Measurements from ENCODE around the gene TMEM217. TPM values are rescaled to one million over a fixed set of nuclear protein-coding genes. Genes with fewer than 3 reads are reported as not detected.
A peak's percentile ranks its signal among the peaks of the same experiment; 100 is the strongest.

The TMEM217 gene
- total RNA-seq, 3 donors from 2014 or later: 0.96 to 1.6 (median 1.5) TPM

- no peaks in the 10 kb centered on the region for H3K36me3 ChIP-seq (ENCODE audit: low read depth)
- no peaks in the 10 kb centered on the region for H3K9me3 ChIP-seq
- ATAC-seq (no peak), DNase-seq (no peak)
- intact Hi-C loops (cut with DNase I, micrococcal nuclease): no loop called here
- H3K4me3 ChIP-seq: no peak overlapping the region
- TF ChIP-seq, protein P1, sequence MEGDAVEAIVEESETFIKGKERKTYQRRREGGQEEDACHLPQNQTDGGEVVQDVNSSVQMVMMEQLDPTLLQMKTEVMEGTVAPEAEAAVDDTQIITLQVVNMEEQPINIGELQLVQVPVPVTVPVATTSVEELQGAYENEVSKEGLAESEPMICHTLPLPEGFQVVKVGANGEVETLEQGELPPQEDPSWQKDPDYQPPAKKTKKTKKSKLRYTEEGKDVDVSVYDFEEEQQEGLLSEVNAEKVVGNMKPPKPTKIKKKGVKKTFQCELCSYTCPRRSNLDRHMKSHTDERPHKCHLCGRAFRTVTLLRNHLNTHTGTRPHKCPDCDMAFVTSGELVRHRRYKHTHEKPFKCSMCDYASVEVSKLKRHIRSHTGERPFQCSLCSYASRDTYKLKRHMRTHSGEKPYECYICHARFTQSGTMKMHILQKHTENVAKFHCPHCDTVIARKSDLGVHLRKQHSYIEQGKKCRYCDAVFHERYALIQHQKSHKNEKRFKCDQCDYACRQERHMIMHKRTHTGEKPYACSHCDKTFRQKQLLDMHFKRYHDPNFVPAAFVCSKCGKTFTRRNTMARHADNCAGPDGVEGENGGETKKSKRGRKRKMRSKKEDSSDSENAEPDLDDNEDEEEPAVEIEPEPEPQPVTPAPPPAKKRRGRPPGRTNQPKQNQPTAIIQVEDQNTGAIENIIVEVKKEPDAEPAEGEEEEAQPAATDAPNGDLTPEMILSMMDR (IDR thresholded peaks at IDR 0.05): no peak
- no peaks in the 10 kb centered on the region for H3K4me1 ChIP-seq (ENCODE audit: low read depth)
Observed at GRCh38 chr6:37233541-37233940, 24.4 kb downstream of the TMEM217 start.

GRCh38 chr6:37232430-37233017 is 25.4 kb downstream of the TMEM217 start:
- TF ChIP-seq, protein P1 (IDR thresholded peaks at IDR 0.05): no peak
- intact Hi-C loops (cut with DNase I, micrococcal nuclease): no loop called here
- DNase-seq: no peak

GRCh38 chr6:37230104-37230503 is 27.8 kb downstream of the TMEM217 start:
- Histone ChIP-seq H3K4me3 (no peak overlapping the region), H3K9me3 (no peaks in the 10 kb centered on the region), H3K4me1 (ENCODE audit: low read depth) (no peaks in the 10 kb centered on the region), H3K36me3 (ENCODE audit: low read depth) (no peaks in the 10 kb centered on the region)
- intact Hi-C loops (cut with DNase I, micrococcal nuclease): no loop called here
- ATAC-seq (no peak), DNase-seq (no peak)
- TF ChIP-seq, protein P1 (IDR thresholded peaks at IDR 0.05): no peak

More at GRCh38 chr6:37232430-37233017, 25.4 kb downstream of the TMEM217 start:
- no peaks in the 10 kb centered on the region for H3K4me1 ChIP-seq (ENCODE audit: low read depth)
- H3K36me3 ChIP-seq (ENCODE audit: low read depth): no peaks in the 10 kb centered on the region
- no peak for ATAC-seq
- H3K4me3 ChIP-seq: no peak overlapping the region
- no peaks in the 10 kb centered on the region for H3K9me3 ChIP-seq

DNA sequence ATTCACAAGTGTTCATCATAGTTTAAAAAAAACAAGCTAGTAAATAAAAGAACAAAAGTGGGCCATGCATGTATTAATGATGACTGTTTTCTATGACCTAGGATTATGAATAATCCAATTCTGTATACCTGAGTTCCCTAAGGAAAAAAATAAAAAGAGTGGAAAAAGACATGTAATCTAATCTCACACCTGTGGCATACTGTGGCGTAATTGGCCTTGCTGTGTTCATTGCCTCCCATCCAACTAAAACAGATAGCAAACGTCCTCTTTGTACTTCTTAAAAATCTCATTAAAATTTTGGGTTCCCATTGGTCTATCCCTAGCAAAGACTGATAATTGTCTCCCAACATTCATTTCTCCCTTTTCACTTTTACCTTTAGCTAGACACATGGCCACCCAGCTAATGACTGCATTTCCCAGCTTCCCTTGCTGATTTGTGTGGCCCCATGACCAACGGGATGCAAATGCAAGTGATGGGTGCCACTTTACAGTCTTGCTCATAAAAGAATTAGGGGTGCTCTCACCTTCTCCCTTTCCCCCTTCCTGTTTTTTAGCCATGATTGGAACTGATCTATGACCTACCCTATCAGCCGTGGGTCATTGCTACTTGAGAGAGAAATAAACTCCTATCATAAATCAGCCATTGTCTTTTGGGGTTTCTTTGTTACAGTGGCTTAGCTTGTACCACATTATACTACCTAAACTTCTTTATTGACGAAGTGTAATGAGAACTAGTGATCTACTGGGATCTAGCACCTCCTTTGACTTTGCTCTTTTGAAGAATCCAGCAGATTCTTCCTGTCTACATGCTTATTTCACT is 32.4 kb downstream of the TMEM217 start:
- Histone ChIP-seq H3K4me1 (ENCODE audit: low read depth) (peaks cover 4% of the 10 kb centered on the region), H3K36me3 (ENCODE audit: low read depth) (no peaks in the 10 kb centered on the region), H3K9me3 (no peaks in the 10 kb centered on the region), H3K4me3 (no peak overlapping the region)
- intact Hi-C loops (cut with DNase I, micrococcal nuclease): no loop called here
- TF ChIP-seq, protein P1 (IDR thresholded peaks at IDR 0.05): no peak
- DNase-seq: no peak
- ATAC-seq: no peak

- no peak for ATAC-seq
Observed at GRCh38 chr6:37222992-37223391, 35.0 kb downstream of the TMEM217 start.

More at GRCh38 chr6:37222992-37223391, 35.0 kb downstream of the TMEM217 start:
- no peaks in the 10 kb centered on the region for H3K36me3 ChIP-seq (ENCODE audit: low read depth)
- H3K4me1 ChIP-seq (ENCODE audit: low read depth): peaks cover 4% of the 10 kb centered on the region
- intact Hi-C loops (cut with DNase I, micrococcal nuclease): no loop called here
- H3K9me3 ChIP-seq: no peaks in the 10 kb centered on the region
- TF ChIP-seq, protein P1 (IDR thresholded peaks at IDR 0.05): no peak
- H3K4me3 ChIP-seq: peak overlapping the region; percentile 22
- no peak for DNase-seq

Data from mucosa of descending colon (tissue), 3 donors.